Ammon's horn (tissue), 1 donor: ENCODE data around the gene DAGLA.
"Not testable (repeated sequence)": the region's sequence is repeated elsewhere in the genome, so short reads cannot be mapped to it uniquely, and the experiment has no call there.

Source experiments
- DNase-seq: peaks from one replicate; pipeline ENCODE4 v3.0.0-alpha.2; 2016; ENCODE audit warnings: low spot score

Gene DAGLA, protein sequence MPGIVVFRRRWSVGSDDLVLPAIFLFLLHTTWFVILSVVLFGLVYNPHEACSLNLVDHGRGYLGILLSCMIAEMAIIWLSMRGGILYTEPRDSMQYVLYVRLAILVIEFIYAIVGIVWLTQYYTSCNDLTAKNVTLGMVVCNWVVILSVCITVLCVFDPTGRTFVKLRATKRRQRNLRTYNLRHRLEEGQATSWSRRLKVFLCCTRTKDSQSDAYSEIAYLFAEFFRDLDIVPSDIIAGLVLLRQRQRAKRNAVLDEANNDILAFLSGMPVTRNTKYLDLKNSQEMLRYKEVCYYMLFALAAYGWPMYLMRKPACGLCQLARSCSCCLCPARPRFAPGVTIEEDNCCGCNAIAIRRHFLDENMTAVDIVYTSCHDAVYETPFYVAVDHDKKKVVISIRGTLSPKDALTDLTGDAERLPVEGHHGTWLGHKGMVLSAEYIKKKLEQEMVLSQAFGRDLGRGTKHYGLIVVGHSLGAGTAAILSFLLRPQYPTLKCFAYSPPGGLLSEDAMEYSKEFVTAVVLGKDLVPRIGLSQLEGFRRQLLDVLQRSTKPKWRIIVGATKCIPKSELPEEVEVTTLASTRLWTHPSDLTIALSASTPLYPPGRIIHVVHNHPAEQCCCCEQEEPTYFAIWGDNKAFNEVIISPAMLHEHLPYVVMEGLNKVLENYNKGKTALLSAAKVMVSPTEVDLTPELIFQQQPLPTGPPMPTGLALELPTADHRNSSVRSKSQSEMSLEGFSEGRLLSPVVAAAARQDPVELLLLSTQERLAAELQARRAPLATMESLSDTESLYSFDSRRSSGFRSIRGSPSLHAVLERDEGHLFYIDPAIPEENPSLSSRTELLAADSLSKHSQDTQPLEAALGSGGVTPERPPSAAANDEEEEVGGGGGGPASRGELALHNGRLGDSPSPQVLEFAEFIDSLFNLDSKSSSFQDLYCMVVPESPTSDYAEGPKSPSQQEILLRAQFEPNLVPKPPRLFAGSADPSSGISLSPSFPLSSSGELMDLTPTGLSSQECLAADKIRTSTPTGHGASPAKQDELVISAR

DNA sequence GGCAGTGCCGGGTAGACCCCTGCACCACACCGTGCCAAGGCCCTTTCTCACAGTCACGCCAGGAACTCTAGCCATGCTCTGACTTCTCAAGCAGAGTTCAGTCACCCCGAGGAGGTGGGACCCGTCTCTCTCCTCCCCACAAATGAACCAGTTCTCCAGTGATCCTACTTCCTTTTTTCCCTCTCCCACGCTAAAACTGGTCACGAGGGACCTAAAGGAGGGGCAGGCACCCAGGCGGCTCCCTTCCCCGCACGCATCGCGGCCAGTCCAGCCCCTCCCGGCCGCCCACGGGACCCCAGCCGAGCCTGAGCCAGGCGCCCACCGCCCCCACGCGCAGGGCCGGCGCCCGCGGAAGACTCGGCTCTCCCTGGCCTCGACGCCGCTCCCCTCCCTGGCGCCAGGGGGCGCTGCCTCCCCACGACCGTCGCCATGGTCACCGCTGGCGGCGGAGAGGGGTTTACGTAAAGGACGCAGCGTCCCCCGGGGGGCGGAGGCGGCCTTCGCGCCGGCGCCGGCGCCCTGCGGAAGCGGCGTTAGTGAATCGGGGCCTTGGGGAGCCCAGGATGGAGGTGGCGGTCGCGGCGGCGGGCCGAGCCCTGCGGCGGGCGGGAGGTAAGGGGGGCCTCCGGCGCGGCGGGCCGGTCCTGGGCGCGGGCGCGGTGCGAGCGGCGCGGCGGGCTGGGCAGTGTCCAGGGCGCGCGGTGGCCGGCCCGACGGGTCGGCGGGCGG lies at the start of gene DAGLA:
TSS of gene DAGLA (plus strand) at position 499 of the 729 bp plus-strand sequence. CDS start 39,765 bp downstream, outside the sequence.
- DNase-seq = peak; percentile 86

DNA sequence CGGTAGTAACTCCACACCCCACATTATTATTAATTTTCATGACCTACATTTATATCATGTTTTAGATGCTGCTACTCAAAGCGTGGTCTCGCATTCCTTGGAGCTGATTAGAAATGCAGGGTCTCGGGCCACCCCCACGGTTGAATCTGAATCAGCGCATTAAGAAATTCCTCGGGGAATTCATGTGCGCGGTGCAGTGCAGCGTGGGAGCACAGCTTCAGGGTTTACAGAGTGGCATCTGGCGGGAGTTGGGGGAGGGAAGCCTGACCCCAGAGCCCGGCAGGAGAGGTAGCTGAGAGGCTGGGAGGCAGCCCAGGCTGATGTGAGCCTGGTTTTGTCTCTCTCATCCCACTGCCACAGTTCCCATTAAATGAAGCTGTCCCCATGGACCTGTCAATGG lies 48.1 kb upstream of the DAGLA start:
- DNase-seq = no peak

DNA sequence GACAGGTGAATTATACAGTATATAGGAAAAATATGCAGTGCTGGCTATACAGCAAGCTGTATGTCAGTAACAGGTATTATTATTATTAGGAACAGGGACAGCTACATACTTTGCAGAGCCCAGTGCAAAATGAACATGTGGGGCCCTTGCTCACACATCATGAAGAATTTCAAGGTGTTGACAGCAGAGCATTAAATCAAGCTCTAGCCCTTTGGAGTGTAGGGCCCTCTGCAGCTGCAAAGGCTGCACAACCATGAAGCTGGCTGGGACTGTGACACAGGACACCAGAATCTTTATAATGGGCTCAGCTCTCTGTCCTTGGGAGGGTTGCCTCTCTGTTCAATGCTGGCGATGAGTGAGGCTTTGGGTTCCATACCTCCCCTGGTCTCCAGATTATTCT lies 44.9 kb upstream of the DAGLA start:
- no peak for DNase-seq

DNA sequence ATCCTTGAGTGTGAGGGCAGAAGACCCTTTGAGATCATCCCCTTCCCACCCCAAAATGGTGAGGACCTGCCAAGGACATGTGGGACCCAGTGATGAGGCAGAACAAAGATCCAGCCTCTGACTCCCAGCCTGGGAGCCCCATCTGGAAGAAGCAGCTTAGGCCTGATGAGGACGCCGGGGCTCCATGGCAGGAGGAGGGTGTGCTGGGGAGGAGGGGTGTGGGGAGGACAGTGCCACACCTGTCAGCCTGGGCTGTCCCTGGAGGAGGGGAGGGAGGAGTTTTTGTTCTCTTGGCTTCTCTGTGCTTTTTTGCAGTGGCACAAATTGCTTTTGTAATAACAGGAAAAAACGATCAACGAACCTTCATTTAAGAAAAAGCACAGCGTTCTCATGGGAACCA lies 44.4 kb upstream of the DAGLA start:
- no peak for DNase-seq

DNA sequence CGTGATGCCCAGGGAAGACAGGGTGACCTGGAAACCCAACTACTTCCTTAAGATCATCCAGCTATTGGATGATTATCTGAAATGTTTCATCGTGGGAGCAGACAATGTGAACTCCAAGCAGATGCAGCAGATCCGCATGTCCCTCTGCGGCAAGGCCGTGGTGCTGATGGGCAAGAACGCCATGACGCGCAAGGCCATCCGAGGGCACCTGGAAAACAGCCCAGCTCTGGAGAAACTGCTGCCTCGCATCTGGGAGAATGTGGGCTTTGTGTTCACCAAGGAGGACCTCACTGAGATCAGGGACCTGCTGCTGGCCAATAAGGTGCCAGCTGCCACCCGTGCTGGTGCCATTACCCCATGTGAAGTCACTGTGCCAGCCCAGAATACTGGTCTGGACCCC lies 43.5 kb upstream of the DAGLA start:
- DNase-seq = peak; percentile 28

DNA sequence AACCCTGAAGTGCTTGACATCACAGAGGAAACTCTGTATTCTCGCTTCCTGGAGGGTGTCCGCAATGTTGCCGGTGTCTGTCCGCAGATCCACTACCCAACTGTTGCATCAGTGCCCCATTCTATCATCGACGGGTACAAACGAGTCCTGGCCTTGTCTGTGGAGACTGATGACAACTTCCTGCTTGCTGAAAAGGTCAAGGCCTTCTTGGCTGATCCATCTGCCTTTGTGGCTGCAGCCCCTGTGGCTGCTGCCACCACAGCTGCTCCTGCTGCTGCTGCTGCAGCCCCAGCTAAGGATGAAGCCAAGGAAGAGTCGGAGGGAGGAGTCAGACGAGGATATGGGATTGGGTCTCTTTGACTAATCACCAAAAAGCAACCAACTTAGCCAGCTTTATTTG lies 42.9 kb upstream of the DAGLA start:
- DNase-seq = no peak

DNA sequence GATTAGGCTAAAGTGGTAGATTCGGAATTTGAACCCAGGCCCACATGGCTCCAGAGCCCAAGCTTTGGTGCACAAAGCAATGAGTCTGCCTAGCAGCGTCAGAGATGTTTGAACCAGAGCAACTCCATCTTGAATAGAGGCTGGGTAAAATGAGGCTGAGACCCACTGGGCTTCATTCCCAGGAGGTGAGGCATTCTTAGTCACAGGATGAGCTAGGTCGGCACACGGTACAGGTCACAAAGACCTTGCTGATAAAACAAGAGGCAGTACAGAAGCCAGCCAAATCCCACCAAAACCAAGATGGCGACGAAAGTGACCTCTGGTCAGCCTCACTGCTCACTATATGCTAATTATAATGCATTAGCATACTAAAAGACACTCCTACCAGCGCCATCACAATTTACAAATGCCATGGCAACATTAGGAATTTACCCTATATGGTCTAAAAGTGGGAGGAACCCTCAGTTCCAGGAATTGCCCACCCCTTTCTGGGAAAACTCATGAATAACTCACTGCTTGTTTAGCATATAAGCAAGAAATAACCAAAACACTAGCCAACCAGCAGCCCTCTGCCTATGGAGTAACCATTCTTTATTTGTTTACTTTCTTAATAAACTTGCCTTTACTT lies 40.3 kb upstream of the DAGLA start:
- no peak for DNase-seq

DNA sequence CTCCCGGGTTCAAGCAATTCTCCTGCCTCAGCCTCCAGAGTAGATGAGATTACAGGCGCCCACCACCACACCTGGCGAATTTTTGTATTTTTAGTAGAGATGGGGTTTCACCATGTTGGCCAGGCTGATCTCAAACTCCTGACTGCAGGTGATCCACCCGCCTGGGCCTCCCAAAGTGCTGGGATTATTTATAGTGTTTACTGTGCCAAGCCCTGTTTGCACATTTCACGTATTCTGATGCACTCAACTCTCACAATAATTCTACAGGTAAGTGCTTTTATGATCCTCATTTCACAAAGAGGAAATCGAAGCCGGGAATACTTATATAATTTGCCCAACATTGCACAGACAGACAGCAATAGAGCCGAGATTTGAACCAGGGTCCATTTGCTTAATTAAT lies 38.0 kb upstream of the DAGLA start:
- DNase-seq = no peak

DNA sequence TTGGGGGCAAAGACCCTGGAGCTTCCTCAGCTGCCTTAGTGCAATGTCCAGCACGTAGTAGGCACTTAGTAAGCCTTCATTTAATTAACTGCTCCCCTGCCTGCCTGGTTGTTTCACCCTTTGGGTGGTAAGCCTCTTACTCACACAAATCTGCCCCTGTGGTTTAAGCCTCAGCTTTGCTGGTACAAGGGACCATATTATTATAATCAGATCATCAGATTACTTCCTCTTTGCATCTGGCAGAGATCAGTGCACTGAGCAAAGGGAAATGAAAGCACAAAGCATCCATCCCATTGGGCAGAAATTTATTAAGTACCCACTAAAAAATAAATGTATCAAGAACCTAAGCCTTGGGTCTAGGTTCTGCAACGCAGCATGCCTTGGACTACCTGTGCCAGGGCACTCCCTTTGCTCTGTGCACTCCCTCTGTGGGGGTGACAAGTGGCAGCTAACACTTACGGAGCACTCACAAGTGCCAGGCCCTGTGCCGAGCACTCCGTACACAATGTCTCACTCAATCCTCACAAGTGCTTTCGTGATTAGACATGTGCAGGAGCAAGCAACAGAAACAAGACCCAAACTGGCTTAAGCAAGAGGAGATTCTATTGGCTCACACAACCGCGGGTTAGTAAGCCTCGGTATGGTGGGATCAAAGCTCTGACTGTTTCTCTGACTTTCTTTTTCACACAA lies 34.9 kb upstream of the DAGLA start:
- no peak for DNase-seq

DNA sequence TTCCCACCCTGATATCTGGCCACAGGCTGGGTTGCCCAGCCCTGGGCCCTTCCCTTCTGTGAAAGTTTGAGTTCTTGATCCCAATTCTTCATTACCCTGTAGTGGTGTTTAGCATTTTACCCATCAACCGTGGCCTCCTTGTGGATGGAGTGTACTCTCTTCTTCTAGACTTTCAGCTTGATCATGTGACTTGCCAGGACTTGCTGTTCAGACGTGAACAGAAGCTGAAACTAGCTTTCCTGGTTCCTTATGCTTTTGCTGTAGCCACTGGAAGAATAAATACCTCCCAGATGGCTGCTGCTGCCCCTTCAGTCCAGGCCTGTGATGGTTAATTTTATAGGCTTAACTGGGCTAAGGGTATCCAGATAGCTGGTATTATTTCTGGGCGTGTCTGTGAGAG lies 32.7 kb upstream of the DAGLA start:
- DNase-seq = no peak

DNA sequence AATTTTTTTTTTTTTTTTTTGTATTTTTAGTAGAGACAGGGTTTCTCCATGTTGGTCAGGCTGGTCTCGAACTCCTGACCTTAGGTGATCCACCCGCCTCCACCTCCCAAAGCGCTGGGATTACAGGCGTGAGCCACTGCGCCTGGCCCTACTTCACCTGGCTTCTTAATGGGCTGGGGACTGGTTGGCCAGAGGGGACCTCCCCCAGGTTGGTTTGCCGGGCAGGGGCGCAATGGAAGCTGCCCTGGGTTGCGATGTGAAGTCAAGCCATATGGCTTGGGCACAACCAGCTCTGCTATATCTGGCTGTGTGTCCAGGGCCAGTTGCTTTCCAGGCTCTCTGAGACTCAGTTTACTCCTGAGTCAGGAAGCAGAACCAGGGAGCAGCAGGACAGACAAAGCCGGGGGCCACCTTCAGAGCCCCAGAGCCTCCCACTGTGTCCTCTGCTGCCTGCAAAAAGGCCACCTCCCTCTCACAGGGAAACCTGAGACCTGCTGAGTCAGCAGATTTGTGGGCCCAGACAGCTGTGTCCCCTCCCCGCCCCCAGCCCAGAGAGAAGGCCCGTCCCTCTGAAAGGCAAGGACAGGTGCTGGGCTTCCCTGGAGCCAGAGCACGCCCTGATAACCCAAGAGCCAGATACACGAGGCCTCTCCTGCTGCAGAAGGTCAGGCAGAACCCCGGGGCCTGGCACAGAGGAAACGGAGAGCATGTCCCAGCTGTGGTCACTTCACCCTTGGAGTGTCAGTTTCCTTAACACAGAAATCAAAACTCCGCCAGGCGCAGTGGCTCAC lies 29.2 kb upstream of the DAGLA start:
- no peak for DNase-seq

DNA sequence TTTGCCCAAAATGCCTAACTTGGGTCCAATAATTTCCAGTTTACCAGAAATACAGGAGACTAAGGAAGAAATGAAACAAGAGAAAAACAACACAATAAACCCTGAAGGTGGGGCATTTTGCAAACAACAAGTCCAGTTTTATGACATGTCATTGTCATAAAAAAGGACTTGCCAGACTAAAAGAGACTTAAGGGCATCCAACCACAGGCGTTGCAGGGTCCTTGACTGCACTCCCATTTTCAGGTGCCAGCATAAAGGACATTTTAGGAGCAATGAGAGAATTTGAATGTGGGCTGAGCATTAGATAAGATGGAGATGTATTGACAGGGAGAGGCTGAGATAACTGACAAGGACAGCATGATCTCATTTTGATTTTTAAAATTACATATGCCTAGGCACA lies 28.1 kb upstream of the DAGLA start:
- DNase-seq = no peak

DNA sequence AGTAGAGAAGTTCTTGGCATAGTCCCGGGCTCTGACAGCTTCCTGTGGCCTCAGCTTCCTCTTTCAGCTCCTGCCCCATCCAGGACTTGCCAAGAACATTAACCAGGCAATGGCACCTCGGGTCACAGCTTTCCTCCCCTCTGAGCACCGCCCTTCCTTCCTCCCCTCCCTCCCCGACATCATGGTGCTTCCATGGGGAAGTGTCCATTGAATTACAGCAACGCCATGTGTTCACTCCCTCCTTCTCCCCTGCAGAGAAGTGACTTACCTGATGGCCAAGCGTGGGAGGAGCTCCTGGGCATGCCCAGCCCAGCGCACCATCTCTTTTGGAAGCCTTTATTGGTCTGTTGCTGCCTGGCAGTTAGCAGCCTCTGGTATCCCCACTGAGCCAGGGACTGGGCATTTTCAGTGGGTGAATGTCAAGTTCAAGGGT lies 25.8 kb upstream of the DAGLA start:
- peak; percentile 44 for DNase-seq

DNA sequence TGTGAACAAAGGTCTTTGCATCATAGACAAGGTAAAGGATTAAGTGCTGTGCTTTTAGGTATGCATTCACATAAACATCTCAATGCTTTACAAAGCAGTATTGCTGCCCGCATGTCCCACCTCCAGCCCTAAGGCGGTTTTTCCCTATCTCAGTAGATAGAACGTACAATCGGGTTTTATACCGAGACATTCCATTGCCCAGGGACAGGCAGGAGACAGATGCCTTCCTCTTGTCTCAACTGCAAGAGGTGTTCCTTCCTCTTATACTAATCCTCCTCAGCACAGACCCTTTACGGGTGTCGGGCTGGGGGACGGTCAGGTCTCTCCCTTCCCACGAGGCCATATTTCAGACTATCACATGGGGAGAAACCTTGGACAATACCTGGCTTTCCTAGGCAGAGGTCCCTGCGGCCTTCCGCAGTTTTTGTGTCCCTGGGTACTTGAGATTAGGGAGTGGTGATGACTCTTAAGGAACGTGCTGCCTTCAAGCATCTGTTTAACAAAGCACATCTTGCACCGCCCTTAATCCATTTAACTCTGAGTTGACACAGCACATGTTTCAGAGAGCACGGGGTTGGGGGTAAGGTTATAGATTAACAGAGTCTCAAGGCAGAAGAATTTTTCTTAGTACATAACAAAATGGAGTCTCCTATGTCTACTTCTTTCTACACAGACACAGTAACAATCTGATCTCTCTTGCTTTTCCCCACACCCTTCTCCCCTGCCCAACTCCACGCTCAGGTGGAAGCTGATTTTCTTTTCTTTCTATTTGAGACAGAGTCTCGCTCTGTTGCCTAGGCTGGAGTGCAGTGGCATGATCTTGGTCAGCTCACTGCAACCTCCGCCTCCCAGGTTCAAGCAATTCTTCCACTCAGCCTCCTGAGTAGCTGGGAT lies 24.7 kb upstream of the DAGLA start:
- not testable (repeated sequence) for DNase-seq

DNA sequence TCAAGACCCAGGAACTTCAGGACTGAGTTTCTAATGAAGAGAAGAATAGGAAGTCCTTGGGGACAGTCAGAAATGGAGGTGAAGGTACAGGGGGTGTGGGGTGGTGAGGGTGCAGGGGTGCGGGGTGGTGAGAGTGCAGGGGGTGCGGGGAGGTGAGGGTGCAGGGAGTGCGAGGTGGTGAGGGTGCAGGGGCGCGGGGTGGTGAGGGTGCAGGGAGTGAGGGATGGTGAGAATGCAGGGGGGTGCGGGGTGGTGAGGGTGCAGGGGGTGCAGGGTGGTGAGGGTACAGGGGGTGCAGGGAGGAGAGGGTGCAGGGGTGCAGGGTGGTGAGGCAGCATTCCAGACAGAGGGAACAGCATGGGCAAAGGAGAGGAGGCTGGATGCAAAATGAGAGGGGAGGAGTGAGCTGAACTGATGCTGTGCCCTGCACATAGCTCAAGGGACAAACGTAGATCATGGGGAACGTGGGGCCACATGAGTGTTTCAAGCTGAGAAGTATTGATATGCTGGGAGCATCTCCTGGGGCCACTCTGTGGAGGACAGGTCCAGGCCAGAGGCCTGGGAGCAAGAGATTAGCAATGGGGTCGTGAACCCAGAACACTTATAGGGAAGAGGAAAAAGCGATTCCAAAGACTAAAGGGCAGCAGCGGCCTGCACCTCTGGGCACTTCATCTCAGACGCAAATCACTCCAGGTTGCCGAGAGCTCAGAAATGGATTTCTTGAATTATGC lies 23.7 kb upstream of the DAGLA start:
- DNase-seq = no peak

DNA sequence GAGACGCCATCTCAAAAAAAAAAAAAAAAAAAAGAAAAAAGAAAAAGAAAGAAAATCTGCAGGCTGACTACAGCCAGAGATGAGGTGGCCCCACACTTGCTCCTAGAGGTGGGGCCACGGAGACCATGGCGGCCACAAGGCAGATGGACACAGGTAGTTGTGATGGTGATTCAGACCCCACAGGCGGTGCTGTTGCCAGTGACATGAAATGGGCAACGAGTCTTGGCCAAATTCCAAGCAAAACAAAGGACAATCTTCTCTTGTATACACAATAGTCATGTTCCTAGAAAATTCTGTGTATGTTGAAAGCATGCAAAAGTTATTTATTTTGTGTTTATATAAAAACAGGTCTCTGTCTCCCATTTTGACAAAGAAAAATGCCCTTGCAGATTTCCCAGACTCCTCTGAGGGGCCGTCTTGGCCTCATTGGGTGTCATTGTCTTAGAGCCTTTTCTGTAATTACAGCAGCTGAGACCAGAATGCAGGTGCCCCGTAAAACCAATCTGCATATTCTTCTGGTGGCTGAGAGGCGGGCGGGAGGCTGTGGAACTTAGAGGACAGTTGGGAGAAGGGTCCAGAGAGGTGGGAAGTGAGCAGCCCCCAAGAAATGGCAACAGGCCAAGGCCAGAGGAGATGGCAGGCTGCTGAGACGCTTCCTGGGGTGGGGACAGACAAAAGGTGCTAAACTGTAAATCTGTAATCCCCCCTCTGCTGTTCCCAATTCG lies 22.5 kb upstream of the DAGLA start:
- no peak for DNase-seq

DNA sequence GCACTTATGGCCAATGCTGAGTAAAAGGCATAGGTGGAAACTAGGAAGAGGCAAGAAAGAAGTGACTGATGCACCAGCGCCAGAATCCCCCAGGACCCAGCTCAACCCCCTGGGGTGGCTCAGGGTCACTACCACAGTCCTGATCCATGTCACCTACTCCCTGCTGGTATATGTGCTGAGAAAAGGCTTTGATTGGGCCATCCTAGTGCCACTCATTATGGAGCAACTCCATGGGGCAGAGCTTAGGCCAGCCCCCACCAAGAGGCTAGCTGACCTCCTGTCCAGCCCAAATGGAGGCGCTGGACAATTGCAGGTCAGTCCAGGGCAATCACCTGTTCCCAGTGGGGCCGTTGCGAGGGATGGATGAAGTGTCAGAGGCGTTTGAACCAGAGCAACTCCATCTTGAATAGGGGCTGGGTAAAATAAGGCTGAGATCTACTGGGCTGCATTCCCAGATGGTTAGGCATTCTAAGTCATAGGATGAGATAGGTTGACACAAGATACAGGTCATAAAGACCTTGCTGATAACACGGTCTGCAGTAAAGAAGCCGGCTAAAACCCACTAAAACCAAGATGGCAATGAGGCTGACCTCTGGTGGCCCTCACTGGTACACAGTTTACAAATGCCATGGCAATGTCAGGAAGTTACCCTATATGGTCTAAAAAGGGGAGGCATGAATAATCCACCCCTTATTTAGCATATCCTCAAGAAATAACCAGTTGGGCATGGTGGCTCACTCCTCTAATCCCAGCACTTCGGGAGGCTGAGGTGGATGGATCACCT lies 20.6 kb upstream of the DAGLA start:
- no peak for DNase-seq
